Hepatocyte (in vitro differentiated cells): Measurements from ENCODE around the gene IL17RD.
"Not testable (repeated sequence)": the region's sequence is repeated elsewhere in the genome, so short reads cannot be mapped to it uniquely, and the experiment has no call there.

Source experiments
- CTCF ChIP-seq: fragments of 200-600 bp; sonication (generic); IDR thresholded peaks from 2 replicates; pipeline ENCODE4 v1.5.1; 2016; ENCODE audit warnings: antibody characterized with exemption, mild to moderate bottlenecking; ENCODE audit not compliant: poor library complexity
- EZH2 ChIP-seq: fragments of 200-600 bp; sonication (generic); IDR thresholded peaks from 2 replicates; pipeline ENCODE4 v1.6.1; 2016; ENCODE audit warnings: antibody characterized with exemption, mild to moderate bottlenecking, borderline replicate concordance
- EZH2phosphoT487 ChIP-seq: fragments of 200-600 bp; sonication (generic); IDR thresholded peaks from one replicate; pipeline ENCODE4 v1.6.1; 2018; ENCODE audit warnings: antibody characterized with exemption, mild to moderate bottlenecking, low read depth, moderate library complexity; ENCODE audit not compliant: unreplicated experiment, severe bottlenecking

GRCh38 chr3:57083266-57083995 is 81.7 kb downstream of the IL17RD start:
- not testable (repeated sequence) for TF ChIP-seq CTCF, EZH2, EZH2phosphoT487
